ENCODE data around the gene CD37. TPM values are rescaled to one million over a fixed set of nuclear protein-coding genes. Genes with fewer than 3 reads are reported as not detected.

The CD37 gene
- polyA plus RNA-seq, 1 experiment = not detected

GRCh38 chr19:49344505-49345423 lies 9.6 kb downstream of the CD37 start:
- peaks cover 3% of the 10 kb centered on the region; the same call in 1 of the 2 replicates for H3K9me3 ChIP-seq (ENCODE audit: control insufficient read depth, insufficient read depth, low read length)
- POLR2A ChIA-PET = no interaction called here
- H3K27me3 ChIP-seq (ENCODE audit: control insufficient read depth, insufficient read depth, low read length) = no peaks in the 10 kb centered on the region
- no peak for DNase-seq (ENCODE audit: low read depth, low spot score)
- CTCF ChIA-PET = no interaction called here
- H3K4me3 ChIP-seq (ENCODE audit: low read depth, low read length) = no peak overlapping the region
- TF ChIP-seq CTCF (IDR thresholded peaks at IDR 0.05; ENCODE audit: low read depth, low read length) = no peak
- H3K27ac ChIP-seq (ENCODE audit: low read depth, low read length) = no peak overlapping the region

GRCh38 chr19:49347191-49347590 lies 12.0 kb downstream of the CD37 start:
- ChIA-PET POLR2A (interaction anchor here (1.0 kb wide), 1 partner anchor 110 kb away, joined by 5 read pairs; no protein-coding TSS in a partner anchor), CTCF (no interaction called here)
- no peaks in the 10 kb centered on the region for H3K27me3 ChIP-seq (ENCODE audit: control insufficient read depth, insufficient read depth, low read length)
- H3K27ac ChIP-seq (ENCODE audit: low read depth, low read length) = no peak overlapping the region
- no peak overlapping the region for H3K4me3 ChIP-seq (ENCODE audit: low read depth, low read length)
- no peaks in the 10 kb centered on the region; the same call in 1 of the 2 replicates for H3K9me3 ChIP-seq (ENCODE audit: control insufficient read depth, insufficient read depth, low read length)
- DNase-seq (ENCODE audit: low read depth, low spot score) = no peak
- no peak for TF ChIP-seq CTCF (IDR thresholded peaks at IDR 0.05; ENCODE audit: low read depth, low read length)

GRCh38 chr19:49347835-49348234 lies 12.6 kb downstream of the CD37 start:
- no peaks in the 10 kb centered on the region for H3K9me3 ChIP-seq (ENCODE audit: control insufficient read depth, insufficient read depth, low read length)

GRCh38 chr19:49348305-49349189 lies 13.3 kb downstream of the CD37 start:
- TF ChIP-seq CTCF (IDR thresholded peaks at IDR 0.05; ENCODE audit: low read depth, low read length) = no peak
- H3K4me3 ChIP-seq (ENCODE audit: low read depth, low read length) = no peak overlapping the region
- no peak for DNase-seq (ENCODE audit: low read depth, low spot score)
- no peaks in the 10 kb centered on the region for H3K9me3 ChIP-seq (ENCODE audit: control insufficient read depth, insufficient read depth, low read length)
- CTCF ChIA-PET = no interaction called here
- POLR2A ChIA-PET = interaction anchor here (0.5 kb wide), 1 partner anchor 13 kb away, joined by 4 read pairs; the partner anchor contains the start of gene CD37
- H3K27ac ChIP-seq (ENCODE audit: low read depth, low read length) = no peak overlapping the region
- H3K27me3 ChIP-seq (ENCODE audit: control insufficient read depth, insufficient read depth, low read length) = no peaks in the 10 kb centered on the region

More at GRCh38 chr19:49347835-49348234, 12.6 kb downstream of the CD37 start:
- H3K27me3 ChIP-seq (ENCODE audit: control insufficient read depth, insufficient read depth, low read length) = no peaks in the 10 kb centered on the region
- ChIA-PET POLR2A (interaction anchor here (1.0 kb wide), 1 partner anchor 109 kb away, joined by 5 read pairs; no protein-coding TSS in a partner anchor), CTCF (no interaction called here)
- H3K4me3 ChIP-seq (ENCODE audit: low read depth, low read length) = no peak overlapping the region
- no peak for DNase-seq (ENCODE audit: low read depth, low spot score)
- no peak overlapping the region for H3K27ac ChIP-seq (ENCODE audit: low read depth, low read length)
- TF ChIP-seq CTCF (IDR thresholded peaks at IDR 0.05; ENCODE audit: low read depth, low read length) = peak; percentile 35

All from AG04450 (cell line).